ENCODE data around the gene CELF1.

The CELF1 gene

GRCh38 chr11:47447906-47448305 lies 105.0 kb downstream of the CELF1 start:
- no peak for DNase-seq (ENCODE audit: low read depth in 2 of 2)

DNA sequence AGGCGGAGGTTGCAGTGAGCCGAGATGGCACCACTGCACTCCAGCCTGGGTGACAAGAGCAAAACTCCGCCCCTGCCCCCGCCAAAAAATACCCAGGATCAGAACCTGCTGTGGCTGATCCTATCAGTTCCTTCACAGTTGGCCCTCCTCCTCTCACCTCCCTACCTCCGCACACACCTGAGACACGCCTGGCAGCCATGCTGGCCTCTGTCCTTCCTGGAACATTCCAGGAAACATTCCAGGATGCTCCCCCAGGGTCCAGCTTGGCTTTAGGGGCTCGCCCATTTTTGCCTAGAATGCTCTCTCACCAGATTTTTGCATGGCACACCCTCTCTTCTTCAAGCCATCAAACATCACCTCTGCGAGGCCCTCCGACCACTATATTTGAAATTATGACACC lies 106.1 kb downstream of the CELF1 start:
- DNase-seq (ENCODE audit: low read depth in 2 of 2) = no peak

DNA sequence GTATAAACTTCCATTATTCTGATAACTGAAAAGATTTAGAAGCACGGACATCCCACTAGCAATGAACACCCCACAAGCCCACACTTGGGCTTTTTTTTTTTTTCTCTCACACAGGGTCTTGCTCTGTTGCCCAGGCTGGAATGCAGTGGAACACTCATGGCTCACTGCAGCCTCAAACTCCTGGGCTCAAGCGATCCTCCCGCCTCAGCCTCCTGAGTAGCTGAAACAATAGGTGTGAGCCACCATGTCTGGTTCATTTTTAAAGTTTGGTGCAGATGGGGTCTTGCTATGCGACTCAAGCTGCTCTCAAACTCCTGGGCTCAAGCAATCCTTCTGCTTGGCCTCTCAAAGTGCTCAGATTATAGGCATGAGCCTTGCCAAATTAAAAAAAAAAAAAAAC lies 107.1 kb downstream of the CELF1 start:
- DNase-seq (ENCODE audit: low read depth in 2 of 2) = no peak

DNA sequence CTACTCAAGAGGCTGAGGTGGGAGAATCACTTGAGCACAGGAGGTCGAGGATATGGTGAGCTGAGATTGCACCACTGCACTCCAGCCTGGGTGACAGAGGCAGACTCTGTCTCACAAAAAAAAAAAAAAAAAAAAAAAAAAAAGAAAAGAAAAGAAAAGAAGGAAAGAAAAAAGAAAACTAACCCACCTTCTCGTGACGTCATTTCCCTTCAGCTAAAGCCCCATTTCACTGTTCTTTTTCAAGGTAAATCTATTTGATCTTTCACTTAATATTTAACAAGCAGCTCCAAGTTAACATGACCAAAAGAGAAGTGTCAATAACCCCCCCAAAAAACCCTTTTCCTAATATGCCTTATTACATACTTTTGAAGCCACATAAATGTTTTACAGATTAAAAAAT lies 109.1 kb downstream of the CELF1 start:
- DNase-seq (ENCODE audit: low read depth in 2 of 2) = no peak

GRCh38 chr11:47443028-47443700 lies 109.8 kb downstream of the CELF1 start:
- no peak for DNase-seq (ENCODE audit: low read depth in 2 of 2)

DNA sequence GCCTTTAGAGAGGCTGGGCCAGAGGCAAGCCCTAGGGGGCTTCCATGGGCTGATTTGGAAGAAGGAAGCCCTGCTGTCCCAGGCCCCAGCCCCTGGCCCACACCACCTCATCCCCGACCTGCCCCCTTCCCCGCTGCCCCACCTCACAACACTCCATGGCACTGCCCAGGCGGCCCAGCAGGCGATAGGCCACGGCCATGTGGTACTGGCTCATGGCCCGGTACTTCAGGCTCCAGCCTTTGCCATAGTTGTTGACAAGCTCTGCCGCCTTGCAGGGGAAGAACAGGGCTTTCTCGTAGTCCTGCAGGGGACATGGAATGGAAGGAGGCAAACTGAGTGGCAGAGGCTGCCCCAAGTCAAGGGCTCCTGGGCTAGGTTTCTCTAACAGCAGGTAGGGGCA lies 110.4 kb downstream of the CELF1 start:
- DNase-seq (ENCODE audit: low read depth in 2 of 2) = no peak

GRCh38 chr11:47441421-47441820 lies 111.5 kb downstream of the CELF1 start:
- DNase-seq (ENCODE audit: low read depth in 2 of 2) = no peak

DNA sequence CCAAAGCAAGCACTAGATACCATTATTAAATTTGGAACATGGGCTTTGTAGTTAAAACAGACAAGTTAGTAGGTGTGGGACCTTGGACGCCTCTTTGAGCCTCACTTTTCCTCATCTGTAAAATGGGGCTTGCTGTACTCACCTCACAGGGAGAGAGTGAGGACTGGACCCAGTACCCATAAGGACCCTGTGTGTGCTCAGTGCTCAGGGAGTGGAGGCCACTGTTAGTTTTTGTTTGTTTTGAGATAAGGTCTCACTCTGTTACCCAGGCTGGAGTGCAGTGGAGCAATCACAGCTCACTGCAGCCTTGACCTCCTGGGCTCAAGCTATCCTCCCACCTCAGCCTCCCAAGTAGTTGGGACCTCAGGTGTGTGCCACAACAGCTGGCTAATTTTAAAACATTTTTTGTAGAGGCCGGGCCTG lies 112.9 kb downstream of the CELF1 start:
- DNase-seq (ENCODE audit: low read depth in 2 of 2) = no peak

- DNase-seq (ENCODE audit: low read depth in 2 of 2) = no peak
Observed at GRCh38 chr11:47438721-47439120, 114.2 kb downstream of the CELF1 start.

DNA sequence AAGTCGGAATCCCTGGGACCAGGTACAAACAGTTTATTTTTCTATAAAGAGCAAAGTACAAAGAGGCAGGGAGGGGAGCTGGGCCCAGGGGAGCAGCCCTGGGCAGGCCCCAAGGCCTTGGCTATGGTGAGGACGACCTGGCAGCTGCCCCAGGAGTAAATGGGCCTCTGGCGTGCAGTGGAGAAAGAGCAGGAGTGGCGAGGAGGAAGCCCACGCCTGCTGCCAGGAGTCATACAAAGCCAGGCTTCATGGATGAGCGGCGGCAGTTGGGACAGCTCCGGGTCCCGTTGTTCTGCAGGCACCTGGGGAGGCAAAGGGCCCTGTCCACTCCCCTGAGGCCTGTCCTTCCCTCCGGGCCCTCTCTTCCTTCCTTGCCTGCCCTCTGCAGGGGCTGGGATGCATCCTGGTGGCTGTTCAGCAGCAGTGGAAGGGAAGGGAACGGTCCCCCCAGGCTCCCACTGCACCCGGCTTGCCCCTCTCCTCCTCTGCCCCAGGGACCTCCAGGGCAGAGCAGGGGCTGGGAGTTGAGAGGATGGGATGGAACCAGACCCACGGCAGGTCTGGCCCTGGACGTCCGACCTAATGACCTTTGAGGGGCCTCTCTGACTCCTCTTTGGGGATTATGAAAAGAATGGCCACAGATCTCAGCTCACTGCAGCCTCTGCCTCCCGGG lies 115.0 kb downstream of the CELF1 start:
- no peak for DNase-seq (ENCODE audit: low read depth in 2 of 2)

DNA sequence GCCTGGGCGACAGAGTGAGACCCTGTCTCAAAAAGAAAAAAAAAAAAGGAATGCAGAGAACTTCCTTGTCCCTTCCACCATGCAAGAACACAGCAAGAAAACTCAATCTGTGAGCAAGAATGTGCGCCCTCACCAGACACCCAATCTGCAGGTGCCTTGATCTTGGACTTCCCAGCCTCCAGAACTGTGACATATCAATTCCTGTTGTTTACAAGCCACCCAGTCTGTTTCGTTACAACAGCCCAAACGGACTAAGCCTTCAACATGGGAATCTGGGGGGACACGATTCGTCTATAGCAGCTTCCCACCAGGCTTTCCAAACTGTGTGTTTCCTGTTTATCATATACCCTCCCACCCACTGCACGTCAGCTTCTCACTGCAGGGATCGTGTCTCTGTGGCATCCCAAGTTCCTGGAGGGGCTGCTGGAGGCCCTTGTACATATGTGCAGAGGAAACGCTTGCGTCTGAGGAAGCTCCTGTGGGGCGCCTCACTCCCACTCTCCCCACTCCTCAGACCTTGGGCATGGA lies 115.7 kb downstream of the CELF1 start:
- no peak for DNase-seq (ENCODE audit: low read depth in 2 of 2)

DNA sequence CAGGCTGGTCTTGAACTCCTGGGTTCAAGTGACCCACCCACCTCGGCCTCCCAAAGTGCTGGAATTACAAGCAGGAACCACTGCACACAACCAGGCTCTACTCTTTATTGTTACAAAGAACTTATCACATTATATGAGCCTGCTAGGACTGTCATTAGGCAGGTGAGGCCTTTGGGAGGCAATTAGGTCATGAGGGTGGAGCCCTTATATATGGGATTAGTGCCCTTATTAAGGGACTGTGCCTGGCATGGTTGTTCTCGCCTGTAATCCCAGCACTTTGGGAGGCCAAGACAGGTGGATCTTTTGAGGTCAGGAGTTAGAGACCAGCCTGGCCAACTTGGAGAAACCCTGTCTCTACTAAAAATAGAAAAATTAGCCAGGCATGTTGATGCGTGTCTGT lies 116.2 kb downstream of the CELF1 start:
- no peak for DNase-seq (ENCODE audit: low read depth in 2 of 2)

GRCh38 chr11:47435687-47436086 lies 117.2 kb downstream of the CELF1 start:
- DNase-seq (ENCODE audit: low read depth in 2 of 2) = no peak

- DNase-seq (ENCODE audit: low read depth in 2 of 2) = peak in 1 of 2 experiments; percentile 3
Observed at GRCh38 chr11:47434011-47434786, 118.7 kb downstream of the CELF1 start.

DNA sequence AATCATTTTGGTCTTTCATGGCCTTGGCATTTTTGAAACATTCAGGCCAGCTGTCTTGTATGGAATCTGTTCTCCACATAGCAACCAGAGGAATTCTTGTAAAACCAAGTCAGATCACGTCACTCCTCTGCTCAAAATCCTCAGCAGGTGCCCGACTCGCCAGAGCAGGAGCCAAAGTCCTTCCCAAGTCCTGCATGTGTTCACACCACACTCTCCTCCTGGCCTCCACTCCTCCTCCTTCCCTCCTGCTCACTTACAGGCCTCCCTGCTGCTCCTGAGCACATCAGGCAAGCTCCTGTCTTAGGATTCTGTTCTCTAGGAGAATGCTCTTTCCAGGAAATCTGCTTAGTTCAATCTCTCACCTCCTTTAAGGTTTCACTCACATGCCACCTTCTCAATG lies 119.8 kb downstream of the CELF1 start:
- no peak for DNase-seq (ENCODE audit: low read depth in 2 of 2)

- no peak for DNase-seq (ENCODE audit: low read depth in 2 of 2)
Observed at GRCh38 chr11:47431356-47432083, 121.4 kb downstream of the CELF1 start.

GRCh38 chr11:47430524-47430923 lies 122.4 kb downstream of the CELF1 start:
- no peak for DNase-seq (ENCODE audit: low read depth in 2 of 2)

GRCh38 chr11:47426062-47426956 lies 126.6 kb downstream of the CELF1 start, which contains the start of gene PSMC3:
Gene PSMC3, minus strand, starts transcription at chr11:47426439. Its CDS starts 160 bp downstream, at chr11:47426279.
- DNase-seq (ENCODE audit: low read depth in 2 of 2) = peak; percentile 93 to 94

DNA sequence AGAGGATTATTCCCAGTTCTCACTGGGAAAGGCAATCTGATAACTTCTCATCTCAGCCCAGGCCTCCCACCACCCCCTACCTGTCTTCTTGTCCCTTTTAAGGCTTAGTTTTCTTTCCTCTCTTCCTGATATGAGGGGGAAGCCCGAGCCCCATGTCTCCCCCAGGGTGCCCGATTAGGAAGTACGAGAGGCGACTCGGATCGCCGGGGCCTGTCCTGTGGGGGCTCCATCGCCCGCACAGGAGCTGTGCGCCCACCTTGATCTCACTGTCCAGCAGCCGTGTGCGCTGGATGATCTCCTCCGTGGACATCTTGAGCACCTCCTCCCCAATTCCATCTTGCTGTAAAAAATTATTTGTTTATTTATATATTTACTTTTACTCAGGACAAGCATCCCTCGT lies 127.3 kb downstream of the CELF1 start:
- no peak for DNase-seq (ENCODE audit: low read depth in 2 of 2)

DNA sequence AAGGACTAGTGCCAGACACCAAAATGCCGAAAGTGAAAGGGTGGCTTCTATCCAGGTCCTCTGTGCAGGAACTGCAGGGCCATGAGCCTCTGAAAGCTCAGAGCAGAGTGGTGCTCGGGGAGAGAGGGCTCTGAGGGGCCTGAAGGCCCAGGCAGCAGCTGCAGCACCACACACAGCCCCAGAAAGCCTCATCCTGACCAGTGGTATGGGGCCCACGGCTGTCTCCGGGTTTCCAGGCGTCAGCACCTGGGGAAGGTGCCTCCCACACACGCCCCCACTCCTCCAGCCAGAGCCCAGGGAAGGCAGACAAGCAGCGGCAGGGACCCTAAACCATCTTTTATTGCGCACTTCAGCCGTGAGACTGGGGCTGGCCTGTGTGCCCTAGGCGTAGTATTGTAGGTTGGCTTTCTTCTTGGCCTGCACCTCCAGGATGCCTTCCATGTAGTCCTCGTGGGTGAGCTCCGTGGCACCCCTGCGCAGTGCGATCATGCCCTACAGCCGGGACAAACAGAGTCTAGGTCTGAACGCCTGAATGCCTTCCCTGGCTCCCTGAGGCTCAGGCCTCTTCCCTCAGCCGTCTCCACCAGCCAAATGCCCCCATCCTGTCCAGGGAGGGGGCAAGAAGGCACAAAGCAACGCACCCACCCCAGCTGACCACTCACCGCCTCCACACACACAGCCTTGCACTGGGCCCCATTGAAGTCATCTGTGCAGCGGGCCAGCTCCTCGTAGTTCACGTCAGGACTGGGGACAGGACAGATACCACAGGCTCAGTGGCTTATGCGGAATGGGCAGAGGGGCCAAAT lies 134.3 kb downstream of the CELF1 start:
- DNase-seq (ENCODE audit: low read depth in 2 of 2) = no peak

Measured in fibroblast of skin of left biceps (primary cell).